Measurements from ENCODE around the gene DDX49. TPM values are rescaled to one million over a fixed set of nuclear protein-coding genes. Genes with fewer than 3 reads are reported as not detected.

Gene DDX49
- 10 to 100 TPM; 32.5 to 51.4 (median 48.6) TPM for polyA plus RNA-seq
- long read RNA-seq, donor 1, transcript DDX49-201 (13 exons, 1,830 nt): major isoform, 8 of 16 reads
- long read RNA-seq, donor 1, partial matches to known transcripts: 5 of 16 reads
- long read RNA-seq, donor 1, other reads (novel, unspliced or antisense): 0 of 16 reads
- long read RNA-seq, donor 2, partial matches to known transcripts: 0 of 5 reads
- long read RNA-seq, donor 2, other reads (novel, unspliced or antisense): 0 of 5 reads
- long read RNA-seq, donor 3, transcript DDX49-201 (13 exons, 1,830 nt): major isoform, 5 of 16 reads
- long read RNA-seq, donor 3, partial matches to known transcripts: 9 of 16 reads
- long read RNA-seq, donor 3, other reads (novel, unspliced or antisense): 0 of 16 reads
- long read RNA-seq, donor 4: 0 reads
- long read RNA-seq, donor 5, partial matches to known transcripts: 0 of 6 reads
- long read RNA-seq, donor 5, other reads (novel, unspliced or antisense): 0 of 6 reads
- long read RNA-seq, donor 6, partial matches to known transcripts: 0 of 5 reads
- long read RNA-seq, donor 6, other reads (novel, unspliced or antisense): 0 of 5 reads
- long read RNA-seq, donor 7, transcript DDX49-201 (13 exons, 1,830 nt): major isoform, 11 of 12 reads
- long read RNA-seq, donor 7, partial matches to known transcripts: 0 of 12 reads
- long read RNA-seq, donor 7, other reads (novel, unspliced or antisense): 0 of 12 reads
- long read RNA-seq, donor 8, partial matches to known transcripts: 0 of 4 reads
- long read RNA-seq, donor 8, other reads (novel, unspliced or antisense): 0 of 4 reads
- long read RNA-seq, donor 9, partial matches to known transcripts: 0 of 1 reads
- long read RNA-seq, donor 9, other reads (novel, unspliced or antisense): 0 of 1 reads
- long read RNA-seq, donor 10, transcript DDX49-201 (13 exons, 1,830 nt): major isoform, 8 of 8 reads
- long read RNA-seq, donor 10, partial matches to known transcripts: 0 of 8 reads
- long read RNA-seq, donor 10, other reads (novel, unspliced or antisense): 0 of 8 reads

GRCh38 chr19:18919086-18919899 lies at the start of gene DDX49, which contains the start of gene COPE:
Gene DDX49, plus strand, starts transcription at chr19:18919715. Its CDS starts 27 bp downstream, at chr19:18919742.
Gene COPE, minus strand, starts transcription at chr19:18919387. Its CDS starts 39 bp downstream, at chr19:18919348.
- H3K27me3 ChIP-seq (ENCODE audit: control insufficient read depth in 3 of 3, insufficient read depth in 3 of 3, low read length in 3 of 3): no peaks in the 10 kb centered on the region
- peak; percentile 94 for FAIRE-seq
- peak within 1 kb of the TSS; percentile 74 to 95 (median 85) for H3K27ac ChIP-seq (ENCODE audit: low read depth in 1 of 3, low read length in 2 of 3)
- peaks cover 6 to 54% (median 9%) of the 10 kb centered on the region in 3 donors for H3K36me3 ChIP-seq (ENCODE audit: control insufficient read depth in 3 of 3, insufficient read depth in 2 of 3, low read depth in 1 of 3, low read length in 3 of 3)
- peak within 1 kb of the TSS; percentile 71 to 76 (median 72) for H3K4me3 ChIP-seq (ENCODE audit: low read depth in 1 of 3, low read length in 3 of 3)
- no peaks in the 10 kb centered on the region for H3K9me3 ChIP-seq (ENCODE audit: control insufficient read depth in 2 of 2, insufficient read depth in 1 of 2, low read depth in 1 of 2, low read length in 1 of 2)
- DNase-seq: peak; percentile 100
- WGBS, 3 donors: 0% methylated on average over 72 of the region's 72 CpGs
- H3K4me1 ChIP-seq (ENCODE audit: control insufficient read depth in 3 of 3, insufficient read depth in 2 of 3, low read depth in 1 of 3, low read length in 2 of 3): peaks cover 0 to 9% (median 3%) of the 10 kb centered on the region in 3 donors

- no peak overlapping the region for H3K27ac ChIP-seq (ENCODE audit: low read depth in 1 of 3, low read length in 2 of 3)
- H3K9me3 ChIP-seq (ENCODE audit: control insufficient read depth in 2 of 2, insufficient read depth in 1 of 2, low read depth in 1 of 2, low read length in 1 of 2): no peaks in the 10 kb centered on the region
- FAIRE-seq (no peak), DNase-seq (no peak)
- H3K36me3 ChIP-seq (ENCODE audit: control insufficient read depth in 3 of 3, insufficient read depth in 2 of 3, low read depth in 1 of 3, low read length in 3 of 3): peaks cover 9 to 35% (median 14%) of the 10 kb centered on the region in 3 donors
- 11 to 26% (median 18%) methylated on average over 38 to 62 of the region's 62 CpGs for WGBS, 3 donors
- H3K27me3 ChIP-seq (ENCODE audit: control insufficient read depth in 3 of 3, insufficient read depth in 3 of 3, low read length in 3 of 3): peaks cover 0 to 29% (median 10%) of the 10 kb centered on the region in 3 donors
- H3K4me3 ChIP-seq (ENCODE audit: low read depth in 1 of 3, low read length in 3 of 3): no peak overlapping the region
- H3K4me1 ChIP-seq (ENCODE audit: control insufficient read depth in 3 of 3, insufficient read depth in 2 of 3, low read depth in 1 of 3, low read length in 2 of 3): peaks cover 0 to 2% (median 0%) of the 10 kb centered on the region in 3 donors
These were observed 49.6 kb upstream of the DDX49 start for GRCh38 chr19:18869781-18870530.

GRCh38 chr19:18870531-18871172 lies 48.9 kb upstream of the DDX49 start:
- Histone ChIP-seq H3K27me3 (ENCODE audit: control insufficient read depth in 3 of 3, insufficient read depth in 3 of 3, low read length in 3 of 3) (peaks cover 0 to 29% (median 10%) of the 10 kb centered on the region in 3 donors), H3K27ac (ENCODE audit: low read depth in 1 of 3, low read length in 2 of 3) (no peak overlapping the region), H3K9me3 (ENCODE audit: control insufficient read depth in 2 of 2, insufficient read depth in 1 of 2, low read depth in 1 of 2, low read length in 1 of 2) (no peaks in the 10 kb centered on the region), H3K4me1 (ENCODE audit: control insufficient read depth in 3 of 3, insufficient read depth in 2 of 3, low read depth in 1 of 3, low read length in 2 of 3) (peaks cover 0 to 2% (median 0%) of the 10 kb centered on the region in 3 donors), H3K36me3 (ENCODE audit: control insufficient read depth in 3 of 3, insufficient read depth in 2 of 3, low read depth in 1 of 3, low read length in 3 of 3) (peaks cover 9 to 28% (median 10%) of the 10 kb centered on the region in 3 donors), H3K4me3 (ENCODE audit: low read depth in 1 of 3, low read length in 3 of 3) (no peak overlapping the region)
- FAIRE-seq (no peak), DNase-seq (no peak)
- WGBS, 3 donors: 23 to 38% (median 37%) methylated on average over 15 to 25 of the region's 25 CpGs

GRCh38 chr19:18871543-18871942 lies 48.0 kb upstream of the DDX49 start:
- H3K27ac ChIP-seq (ENCODE audit: low read depth in 1 of 3, low read length in 2 of 3): no peak overlapping the region
- FAIRE-seq (no peak), DNase-seq (no peak)
- no peaks in the 10 kb centered on the region for H3K9me3 ChIP-seq (ENCODE audit: control insufficient read depth in 2 of 2, insufficient read depth in 1 of 2, low read depth in 1 of 2, low read length in 1 of 2)
- WGBS, 3 donors: 50 to 61% (median 59%) methylated on average over 7 of the region's 7 CpGs
- H3K4me3 ChIP-seq (ENCODE audit: low read depth in 1 of 3, low read length in 3 of 3): no peak overlapping the region
- peaks cover 0 to 2% (median 0%) of the 10 kb centered on the region in 3 donors for H3K4me1 ChIP-seq (ENCODE audit: control insufficient read depth in 3 of 3, insufficient read depth in 2 of 3, low read depth in 1 of 3, low read length in 2 of 3)
- H3K27me3 ChIP-seq (ENCODE audit: control insufficient read depth in 3 of 3, insufficient read depth in 3 of 3, low read length in 3 of 3): peaks cover 0 to 29% (median 10%) of the 10 kb centered on the region in 3 donors
- peaks cover 9 to 22% (median 10%) of the 10 kb centered on the region in 3 donors for H3K36me3 ChIP-seq (ENCODE audit: control insufficient read depth in 3 of 3, insufficient read depth in 2 of 3, low read depth in 1 of 3, low read length in 3 of 3)

- peaks cover 0 to 10% (median 7%) of the 10 kb centered on the region in 3 donors for H3K27me3 ChIP-seq (ENCODE audit: control insufficient read depth in 3 of 3, insufficient read depth in 3 of 3, low read length in 3 of 3)
- H3K27ac ChIP-seq (ENCODE audit: low read depth in 1 of 3, low read length in 2 of 3): no peak overlapping the region
- 80 to 91% (median 89%) methylated on average over 5 of the region's 5 CpGs for WGBS, 3 donors
- H3K4me1 ChIP-seq (ENCODE audit: control insufficient read depth in 3 of 3, insufficient read depth in 2 of 3, low read depth in 1 of 3, low read length in 2 of 3): no peaks in the 10 kb centered on the region
- H3K4me3 ChIP-seq (ENCODE audit: low read depth in 1 of 3, low read length in 3 of 3): no peak overlapping the region
- DNase-seq: no peak
- FAIRE-seq: no peak
- H3K9me3 ChIP-seq (ENCODE audit: control insufficient read depth in 2 of 2, insufficient read depth in 1 of 2, low read depth in 1 of 2, low read length in 1 of 2): peaks cover 0 to 6% of the 10 kb centered on the region in 2 donors
- peaks cover 0 to 12% (median 0%) of the 10 kb centered on the region in 3 donors for H3K36me3 ChIP-seq (ENCODE audit: control insufficient read depth in 3 of 3, insufficient read depth in 2 of 3, low read depth in 1 of 3, low read length in 3 of 3)
These were observed 43.8 kb upstream of the DDX49 start for GRCh38 chr19:18875726-18876125.

- FAIRE-seq (no peak), DNase-seq (no peak)
- Histone ChIP-seq H3K4me3 (ENCODE audit: low read depth in 1 of 3, low read length in 3 of 3) (no peak overlapping the region), H3K36me3 (ENCODE audit: control insufficient read depth in 3 of 3, insufficient read depth in 2 of 3, low read depth in 1 of 3, low read length in 3 of 3) (peaks cover 0 to 12% (median 0%) of the 10 kb centered on the region in 3 donors), H3K9me3 (ENCODE audit: control insufficient read depth in 2 of 2, insufficient read depth in 1 of 2, low read depth in 1 of 2, low read length in 1 of 2) (peaks cover 0 to 6% of the 10 kb centered on the region in 2 donors), H3K27ac (ENCODE audit: low read depth in 1 of 3, low read length in 2 of 3) (no peak overlapping the region), H3K27me3 (ENCODE audit: control insufficient read depth in 3 of 3, insufficient read depth in 3 of 3, low read length in 3 of 3) (no peaks in the 10 kb centered on the region), H3K4me1 (ENCODE audit: control insufficient read depth in 3 of 3, insufficient read depth in 2 of 3, low read depth in 1 of 3, low read length in 2 of 3) (no peaks in the 10 kb centered on the region)
- 89 to 95% (median 92%) methylated on average over 7 of the region's 7 CpGs for WGBS, 3 donors
These were observed 42.6 kb upstream of the DDX49 start for GRCh38 chr19:18876865-18877264.
